HG03039 (cell line): ENCODE results near the gene MED27.

ENCODE experiments used
- ATAC-seq: cut with Tn5 transposase; IDR thresholded peaks from one replicate; pipeline ENCODE4 v1.9.1; 2021; ENCODE audit warnings: mild to moderate bottlenecking, moderate library complexity; ENCODE audit not compliant: unreplicated experiment

MED27 gene

DNA sequence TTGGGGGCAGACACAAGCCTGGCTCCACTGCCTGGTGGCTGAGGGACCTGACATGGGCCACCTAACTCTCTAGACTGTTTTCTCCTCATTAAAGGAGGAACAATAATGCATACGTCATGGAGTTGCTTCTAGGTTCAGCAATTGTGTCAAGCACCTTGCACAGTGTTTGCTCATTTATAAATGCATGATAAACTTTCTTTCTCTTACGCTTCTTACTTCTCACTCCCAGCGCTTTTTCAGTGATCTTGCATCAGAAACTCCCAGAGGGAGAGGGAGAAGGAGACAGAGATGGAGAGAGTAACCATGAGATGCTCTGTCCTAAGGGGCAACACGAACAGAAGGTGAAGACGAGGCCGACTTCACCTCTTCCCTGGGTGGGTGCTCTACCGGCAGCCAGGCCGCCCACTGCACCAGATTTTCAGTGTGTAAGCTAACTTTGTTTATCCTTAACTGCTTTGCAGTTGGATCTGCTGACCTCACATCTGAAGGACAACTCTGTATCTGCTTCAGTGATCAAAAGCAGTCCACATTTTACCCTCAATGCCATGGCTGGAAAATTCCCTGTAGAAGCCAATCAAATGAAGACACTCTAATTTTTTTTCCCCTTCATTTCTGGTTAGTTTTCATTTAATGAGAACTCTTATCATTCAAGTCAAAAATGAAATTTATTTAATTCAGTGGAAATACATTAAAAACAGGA, 35.3 kb downstream of the MED27 start:
- no peak for ATAC-seq

DNA sequence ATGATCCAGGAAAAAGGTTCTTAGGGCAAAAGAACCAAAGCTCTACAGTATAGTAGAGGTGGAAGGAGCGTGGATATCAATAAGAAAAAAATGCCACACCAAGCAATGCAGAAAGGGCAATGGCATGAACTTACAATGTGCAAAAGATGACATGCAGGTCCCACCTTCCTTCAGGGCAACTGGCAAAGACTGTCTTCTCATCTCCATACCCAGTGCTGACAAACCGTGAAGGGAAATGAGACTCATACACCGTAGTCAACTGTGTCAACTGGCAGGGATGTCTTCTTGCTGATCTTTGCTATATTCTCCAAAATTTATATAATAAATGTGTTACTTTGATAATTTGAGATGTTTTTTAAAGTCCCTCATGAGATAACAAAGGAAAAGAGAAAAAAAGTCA, 36.0 kb downstream of the MED27 start:
- no peak for ATAC-seq

DNA sequence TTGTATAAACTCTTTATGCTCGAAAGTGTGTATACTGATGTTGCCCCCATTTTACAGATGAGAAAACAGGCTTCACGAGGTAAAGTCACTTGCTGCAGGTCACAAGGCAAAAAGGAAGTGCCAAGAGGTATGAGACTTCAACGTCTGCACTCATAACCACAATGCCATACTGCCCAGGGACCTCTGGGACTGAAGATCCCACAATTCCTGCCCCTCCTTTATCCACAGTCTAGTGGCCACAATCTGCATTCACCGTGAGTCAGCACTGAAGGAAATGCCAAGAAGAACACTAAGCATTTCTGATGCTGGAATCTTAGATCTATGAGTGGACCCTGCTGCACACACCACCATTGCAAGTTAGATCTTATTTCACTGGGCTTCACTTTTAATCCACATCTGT, 37.3 kb downstream of the MED27 start:
- no peak for ATAC-seq

DNA sequence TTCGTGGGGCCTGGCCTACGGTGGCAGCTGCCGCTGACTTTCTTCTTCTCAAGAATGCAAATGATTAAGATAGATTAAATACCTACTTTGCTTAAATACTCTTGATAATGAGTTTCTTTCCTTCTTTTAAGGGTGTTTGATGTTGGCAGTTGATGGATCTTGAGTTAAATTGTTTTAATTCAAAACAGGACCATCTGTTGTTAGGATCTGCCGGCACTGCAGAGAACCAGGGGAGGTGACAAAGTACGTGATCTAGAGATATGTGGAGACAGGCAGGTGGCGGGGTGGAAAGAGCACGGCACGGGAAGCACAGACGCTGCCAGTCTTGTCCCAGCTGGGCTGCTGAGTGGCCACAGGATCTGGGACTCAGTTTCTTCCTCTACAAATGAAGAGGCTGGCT, 37.9 kb downstream of the MED27 start:
- no peak for ATAC-seq

DNA sequence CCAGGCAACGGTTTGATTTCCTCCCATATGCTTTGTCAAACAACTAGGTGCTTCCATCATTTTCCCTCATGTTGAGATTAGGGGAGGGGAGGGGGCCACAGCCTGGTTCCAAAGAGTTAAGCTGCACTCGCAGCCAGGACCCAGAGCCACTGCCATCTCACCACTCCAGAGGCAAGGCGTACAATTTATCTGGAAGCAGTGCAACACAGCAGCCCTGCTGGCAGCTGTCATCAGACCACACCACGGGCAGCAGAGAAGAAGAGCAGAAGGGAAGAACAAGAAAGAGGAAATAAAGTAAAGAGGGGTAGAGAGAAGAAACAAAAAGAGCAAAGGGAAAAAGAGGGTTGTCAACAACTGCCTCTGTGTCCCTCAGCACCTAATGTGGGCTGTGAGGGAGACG, 38.9 kb downstream of the MED27 start:
- ATAC-seq, result no peak

DNA sequence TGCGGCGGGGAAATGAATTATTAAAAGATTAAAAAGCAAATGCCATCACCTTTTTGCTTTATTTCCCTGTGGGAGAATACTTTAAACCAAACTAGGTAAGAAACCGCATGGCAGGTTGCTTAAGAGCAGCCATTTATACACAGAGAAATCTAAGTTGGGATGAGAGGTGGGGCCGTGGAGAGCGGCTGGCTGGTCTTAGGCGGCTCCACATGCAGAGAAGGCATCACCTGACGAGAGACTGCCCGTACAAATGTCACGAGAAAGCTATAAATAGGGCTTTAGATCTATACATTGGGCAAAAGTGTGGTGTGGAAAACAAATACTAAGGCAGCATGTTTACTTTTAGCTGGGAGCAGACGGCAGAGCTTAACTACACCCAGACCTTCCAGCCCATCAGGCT, 39.4 kb downstream of the MED27 start:
- no peak for ATAC-seq

DNA sequence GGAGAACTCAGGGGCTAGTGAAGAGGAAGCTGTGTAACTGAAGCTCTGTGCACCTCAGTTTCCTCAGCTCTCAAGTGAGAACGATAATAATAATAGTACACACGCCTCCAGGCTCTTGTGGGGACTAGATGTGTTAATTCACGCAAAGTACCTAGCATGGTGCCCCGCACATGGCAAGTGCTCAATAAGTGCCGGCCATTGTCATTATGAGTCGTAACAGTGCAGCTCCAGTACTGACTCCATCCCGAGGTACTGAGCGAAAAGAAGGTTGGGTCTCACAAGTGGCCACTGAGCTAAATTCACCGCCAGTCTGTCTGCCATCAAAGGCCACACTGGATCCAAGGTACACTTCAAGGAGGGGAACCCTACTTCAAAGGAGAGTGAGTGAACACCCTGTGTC, 40.4 kb downstream of the MED27 start:
- ATAC-seq, result no peak

DNA sequence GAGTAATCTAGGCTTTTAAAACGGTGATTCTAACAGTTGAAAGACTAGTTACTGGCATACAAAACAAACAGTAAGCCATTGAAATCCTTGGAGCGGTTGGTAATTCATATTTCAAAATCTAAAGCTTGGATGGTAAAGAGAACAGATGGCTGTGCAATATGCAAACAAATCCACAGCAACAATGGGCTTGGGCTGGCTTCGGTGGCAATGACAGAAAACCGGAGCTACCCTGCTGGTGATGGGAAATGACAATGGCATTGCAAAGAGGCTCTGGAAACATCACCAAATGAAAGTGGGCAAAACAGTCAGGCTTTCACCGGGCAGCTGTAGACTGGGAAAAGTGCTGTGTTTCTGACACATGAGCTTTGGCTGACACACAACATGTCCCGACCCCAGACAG, 42.2 kb downstream of the MED27 start:
- no peak for ATAC-seq

DNA sequence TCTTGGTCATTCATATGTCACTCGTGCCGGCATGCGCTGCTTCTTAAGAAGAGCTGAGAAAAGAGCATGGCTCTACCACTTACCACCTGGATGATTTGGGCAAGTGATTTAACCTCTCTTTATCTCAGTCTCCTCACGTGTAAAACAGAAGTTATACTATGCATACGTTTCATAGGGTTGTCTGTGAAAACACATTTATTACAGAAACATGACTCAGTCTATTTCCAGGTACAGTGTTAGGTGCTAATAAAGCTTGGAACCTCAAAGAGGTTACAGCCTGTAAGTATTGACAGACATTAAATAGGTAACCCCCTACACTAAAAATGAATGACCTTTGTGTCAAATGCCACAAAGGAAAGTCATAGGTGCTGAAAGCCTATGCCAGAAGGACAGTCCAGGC, 43.1 kb downstream of the MED27 start:
- no peak for ATAC-seq

DNA sequence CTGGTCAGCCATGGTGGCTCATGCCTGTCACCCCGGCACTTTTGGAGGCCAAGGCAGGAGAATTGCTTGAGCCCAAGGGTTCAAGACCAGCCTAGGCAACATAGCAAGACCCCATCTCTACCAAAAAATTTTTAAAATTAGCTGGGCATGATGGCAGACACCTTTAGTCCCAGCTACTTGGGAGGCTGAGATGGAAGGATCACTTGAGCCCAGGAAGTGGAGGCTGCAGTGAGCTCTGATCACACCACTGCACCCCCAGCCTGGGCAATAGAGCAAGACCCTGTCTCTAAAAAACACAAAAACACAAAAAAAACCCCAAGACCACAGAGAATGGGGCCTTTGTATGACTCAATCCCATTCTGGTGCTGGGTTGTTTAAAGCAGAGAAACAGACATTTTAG, 44.0 kb downstream of the MED27 start:
- ATAC-seq, result no peak

DNA sequence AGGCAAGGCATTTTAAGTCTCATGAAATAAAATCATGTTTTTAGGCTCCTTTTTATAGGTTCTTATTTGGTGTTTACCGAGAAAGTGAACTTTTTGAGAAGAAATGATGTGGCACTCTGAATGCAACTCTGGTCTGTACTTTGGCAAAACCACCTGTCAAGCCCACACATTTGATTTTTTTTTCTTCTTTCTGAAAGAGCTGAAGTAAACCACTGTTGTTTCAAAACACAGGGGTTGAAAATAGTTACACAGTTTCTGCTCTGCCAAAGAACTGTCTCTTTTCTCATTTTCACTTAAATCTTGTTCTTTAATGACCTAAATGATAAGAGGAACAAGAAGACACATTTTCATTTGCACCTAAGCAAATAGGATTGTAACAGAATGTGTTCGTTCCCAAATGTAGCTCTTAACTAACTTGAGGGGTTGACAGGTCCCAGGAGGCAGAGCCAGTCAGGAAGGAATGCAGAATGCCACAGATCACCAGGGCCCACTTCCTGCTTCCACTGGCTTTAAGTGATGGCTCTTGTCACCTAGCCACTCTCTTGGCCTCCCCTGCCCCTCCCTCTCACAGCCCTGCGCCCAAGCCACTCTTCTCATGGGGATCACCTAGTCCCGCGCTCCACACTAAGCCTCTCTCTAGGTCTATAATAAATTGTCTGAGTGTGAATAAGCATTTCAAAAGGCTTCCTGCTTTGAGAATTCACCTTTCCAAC, 47.3 kb downstream of the MED27 start:
- ATAC-seq, result no peak

DNA sequence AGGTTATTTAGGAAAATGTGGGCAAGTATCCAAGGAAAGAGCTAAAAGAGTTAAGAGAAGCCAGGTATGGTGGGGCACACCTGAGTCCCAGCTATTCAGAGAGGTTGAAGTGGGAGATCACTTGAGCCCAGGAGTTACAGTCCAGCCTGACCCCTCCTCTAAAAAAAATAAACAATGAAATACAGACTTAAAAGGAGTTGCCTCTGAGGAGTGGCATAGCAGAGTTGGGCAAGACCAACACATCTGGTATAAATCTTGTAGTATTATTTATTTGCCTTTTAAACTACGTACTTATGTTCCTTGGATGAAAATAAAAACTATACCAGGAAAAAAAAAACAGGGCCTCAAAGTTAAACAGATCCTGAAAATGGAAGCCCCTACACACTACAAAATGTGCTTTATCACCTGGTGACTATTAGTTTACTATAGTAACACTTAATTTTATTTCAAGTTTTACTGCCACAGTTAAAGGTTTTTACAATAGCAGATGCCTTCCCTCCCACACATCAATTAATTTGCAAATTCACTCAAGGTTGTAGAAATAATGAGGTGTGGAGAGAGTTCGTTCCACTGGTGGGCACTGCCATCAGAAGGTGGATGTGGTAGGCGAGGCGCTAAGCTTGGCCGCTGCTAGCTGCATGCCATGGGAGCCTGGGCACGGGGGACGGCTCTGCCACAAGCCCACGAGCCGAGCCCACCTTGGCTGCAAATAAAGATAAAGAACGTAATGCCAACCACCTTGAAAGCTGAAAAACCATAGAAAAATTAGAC, 48.0 kb downstream of the MED27 start:
- no peak for ATAC-seq

DNA sequence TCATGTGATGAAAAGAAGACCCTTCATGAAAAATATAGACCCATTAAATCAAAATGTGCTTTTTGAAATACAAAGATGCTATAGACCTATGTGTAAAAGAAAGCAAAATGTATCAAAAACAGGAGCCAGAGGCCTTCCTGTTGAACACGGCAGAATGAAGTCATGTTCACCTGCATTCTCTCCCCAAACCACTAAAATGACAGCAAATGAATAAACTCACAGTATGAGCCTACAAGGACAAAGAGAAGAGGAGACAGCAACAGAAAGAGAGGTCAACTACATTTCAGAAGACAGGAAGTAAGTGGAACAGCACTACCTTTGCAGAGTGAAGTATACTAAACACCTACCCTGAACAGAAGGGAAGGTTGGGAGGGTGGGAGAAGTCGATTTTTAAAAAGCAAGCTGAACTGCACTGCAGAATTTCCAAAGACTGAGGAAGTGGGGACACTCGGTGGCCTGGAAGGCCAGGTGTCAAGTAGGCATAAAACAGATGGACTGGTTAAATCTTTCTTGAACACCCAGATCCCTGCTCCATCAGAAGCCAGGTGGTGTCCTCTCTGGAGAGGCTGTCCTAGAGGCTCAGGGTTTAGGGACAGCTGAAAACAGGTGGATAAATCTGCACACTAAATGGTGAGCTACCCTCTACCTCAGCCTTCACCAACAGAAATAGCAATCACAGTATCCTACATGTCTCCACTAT, 48.9 kb downstream of the MED27 start:
- no peak for ATAC-seq

DNA sequence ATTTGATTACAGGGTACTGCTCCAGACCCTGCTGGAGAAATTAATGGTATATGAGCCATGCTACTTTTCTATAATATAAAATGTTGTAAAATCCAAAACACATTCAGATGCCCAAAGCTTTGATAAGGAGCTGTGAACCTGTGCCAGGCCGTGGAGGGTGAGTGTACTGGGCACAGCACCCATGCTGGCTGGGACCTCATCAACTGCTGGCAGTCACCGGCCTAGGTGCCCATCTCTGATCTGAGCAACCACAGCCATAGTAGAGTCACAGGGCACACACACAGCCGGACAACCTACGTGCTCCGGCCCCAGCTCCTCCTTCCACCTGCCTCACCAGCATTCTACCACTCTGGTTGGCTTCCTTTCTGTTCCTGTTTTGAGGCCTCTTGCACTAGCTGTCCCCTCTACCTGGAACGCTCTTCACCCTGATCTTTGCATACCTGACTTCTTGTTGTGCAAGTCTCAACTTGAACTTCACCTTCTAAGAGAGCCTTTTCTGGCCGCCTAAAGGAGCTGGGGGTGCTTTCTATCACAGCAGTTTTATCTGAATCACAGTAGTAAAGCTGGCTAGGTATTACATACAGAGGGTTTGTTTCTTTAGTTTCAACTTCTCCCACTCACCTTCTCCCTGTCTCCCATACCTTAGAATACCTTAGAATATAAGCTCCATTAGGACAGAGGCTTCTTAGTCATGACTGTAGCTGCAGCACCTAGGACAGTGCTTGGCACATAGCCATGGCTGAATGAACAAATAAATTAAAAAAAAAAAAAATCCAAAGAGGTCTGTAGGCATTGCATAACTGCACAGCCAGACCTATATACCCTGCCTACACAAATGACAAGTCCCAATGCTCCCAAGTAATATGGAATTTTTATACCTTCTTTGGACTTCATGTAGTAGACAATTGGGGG, 51.7 kb downstream of the MED27 start:
- ATAC-seq, result no peak

DNA sequence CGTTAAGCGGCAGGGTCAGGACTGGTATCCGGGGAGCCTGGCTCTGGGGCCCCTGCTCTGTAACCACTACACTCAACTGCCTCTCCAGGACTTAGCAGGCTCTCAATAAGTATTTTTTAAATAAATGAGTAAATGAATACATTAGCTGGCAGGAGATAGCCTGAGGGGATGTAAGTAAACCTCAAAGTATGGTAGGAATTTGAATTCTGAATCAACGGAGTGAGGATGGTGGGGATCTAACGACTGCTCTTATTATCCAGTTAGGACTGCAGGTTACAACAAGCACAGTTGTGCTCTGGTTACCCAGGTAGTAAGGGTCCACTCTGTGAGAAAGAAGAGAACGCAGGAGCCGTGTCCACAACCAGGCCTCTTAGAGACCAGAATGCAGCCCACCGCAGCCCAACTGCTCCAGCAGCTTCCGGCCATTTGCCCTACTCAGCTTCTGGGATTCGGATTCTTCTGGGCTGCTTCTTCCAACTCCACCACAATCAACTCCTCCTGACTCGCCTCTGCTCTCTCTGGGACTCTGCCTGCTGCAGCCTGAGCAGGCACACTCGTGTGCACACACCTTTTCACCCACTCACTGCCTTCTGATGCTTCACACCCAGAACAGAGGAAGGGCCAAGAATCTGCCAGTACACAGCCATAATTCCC, 52.6 kb downstream of the MED27 start:
- ATAC-seq, result no peak

DNA sequence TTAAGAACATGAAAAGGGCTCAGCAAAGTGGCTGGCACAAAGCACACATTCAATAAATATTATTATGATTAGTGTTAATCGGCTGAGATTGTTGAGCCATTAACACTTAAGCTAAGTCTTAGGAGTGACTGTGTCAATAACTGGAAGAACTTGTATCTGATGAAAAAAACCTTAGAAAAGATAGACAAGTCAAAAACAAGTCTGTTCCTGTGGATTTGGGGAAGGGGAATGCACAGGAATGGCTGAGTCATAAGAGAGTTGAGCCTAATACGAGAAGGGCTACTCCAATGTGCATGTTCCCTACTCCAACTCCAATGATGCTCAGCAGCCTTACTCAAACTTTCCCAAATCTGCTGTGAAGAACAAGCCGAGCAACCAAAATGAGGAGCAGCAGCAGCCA, 53.9 kb downstream of the MED27 start:
- no peak for ATAC-seq

DNA sequence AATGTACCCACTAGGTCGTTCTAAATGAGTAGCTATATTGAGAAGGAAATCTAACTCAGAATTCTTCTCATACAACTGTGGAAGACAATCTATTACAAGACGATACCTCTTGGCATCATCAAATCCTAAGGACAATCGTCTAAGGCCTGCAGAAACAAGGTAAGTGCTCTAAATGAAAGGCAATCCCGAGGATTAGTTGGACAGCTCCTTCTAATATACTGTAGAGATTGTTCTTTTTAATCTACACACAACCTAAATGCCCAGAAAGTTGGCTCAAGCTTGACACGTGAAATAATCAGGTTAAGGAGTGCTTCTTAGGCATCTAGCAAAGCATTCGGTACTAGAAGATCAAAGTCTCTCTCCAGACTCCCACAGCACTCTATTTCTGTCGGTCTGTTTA, 55.1 kb downstream of the MED27 start:
- no peak for ATAC-seq

DNA sequence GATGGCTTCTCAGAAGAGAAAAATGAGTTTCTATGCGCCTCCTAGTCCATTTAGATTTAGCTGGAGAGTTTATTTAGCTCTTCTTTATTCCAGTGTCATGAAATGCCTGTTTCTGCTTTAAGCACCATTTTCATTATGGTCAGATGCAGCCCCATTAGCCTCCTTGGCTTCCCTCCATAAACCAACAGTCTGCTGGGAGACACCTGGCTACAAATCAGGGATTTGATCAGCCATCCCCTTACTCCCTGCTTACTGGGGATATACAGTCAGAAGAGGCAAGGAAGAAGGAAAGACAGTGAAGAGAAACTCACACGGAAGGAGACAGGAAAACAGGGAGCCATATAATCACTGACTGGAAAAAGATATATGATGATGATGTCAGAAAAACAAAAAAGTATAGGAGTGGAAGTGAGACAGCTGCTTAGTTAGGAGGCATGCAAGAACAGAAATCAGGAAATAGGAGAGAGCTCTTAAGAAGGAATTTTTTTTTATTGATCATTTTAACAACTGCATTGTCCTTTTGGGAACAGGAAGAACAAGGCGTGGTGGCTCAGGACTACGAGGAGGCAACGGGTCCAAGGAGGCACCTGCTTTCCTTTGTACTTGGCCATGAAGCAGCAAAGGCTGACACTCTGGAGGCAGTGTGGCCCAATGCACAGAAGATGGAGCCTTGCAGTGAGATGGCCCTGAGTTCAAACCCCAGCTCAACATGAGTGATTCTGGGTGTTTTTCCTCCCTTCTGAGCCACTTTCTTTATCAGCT, 56.1 kb downstream of the MED27 start:
- no peak for ATAC-seq

DNA sequence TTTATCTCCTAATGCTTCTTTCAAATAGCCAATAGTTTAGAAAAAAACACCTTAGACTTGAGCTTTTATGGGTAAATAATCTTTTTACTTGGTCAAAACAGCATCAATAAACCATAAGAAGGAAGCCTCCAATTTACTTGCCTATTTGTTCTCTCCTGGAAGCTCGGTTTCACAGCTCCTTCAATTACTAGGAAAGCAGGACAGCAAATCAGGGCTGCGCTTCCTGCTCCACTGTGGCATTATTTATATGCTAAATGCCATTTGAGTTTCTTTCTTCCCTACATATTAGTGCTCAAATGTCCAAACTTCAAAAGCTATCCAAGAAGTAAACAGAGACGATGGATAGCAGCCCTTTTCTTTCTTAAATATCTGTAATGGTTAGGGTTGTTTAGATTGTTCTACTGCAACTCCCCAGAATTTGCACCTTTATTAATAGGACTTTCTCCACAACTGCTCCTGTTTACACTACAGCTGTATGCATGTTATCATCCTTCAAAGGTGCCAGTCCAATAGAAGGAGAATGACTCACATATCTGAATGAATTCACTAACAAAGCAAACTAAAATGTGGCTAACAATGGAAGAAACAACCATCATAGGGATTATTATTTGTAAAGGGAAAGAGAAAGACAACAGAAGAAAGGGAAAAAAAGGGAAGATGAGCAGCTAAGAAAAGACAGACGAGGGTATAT, 58.7 kb downstream of the MED27 start:
- ATAC-seq, result no peak
